ENCODE measurements around the gene ZNF891.

Gene ZNF891

GRCh38 chr12:133130038-133130807 is at the start of gene ZNF891, which contains the start of gene ZNF10:
Gene ZNF891, minus strand, starts transcription at chr12:133130274. Its CDS starts 8,356 bp downstream, at chr12:133121918.
Gene ZNF10, plus strand, starts transcription at chr12:133130627. Its CDS starts 13,866 bp downstream, at chr12:133144493.
- H3K27me3 ChIP-seq (ENCODE audit: insufficient read depth, low read depth), result no peaks in the 10 kb centered on the region
- no peaks in the 10 kb centered on the region for H3K79me2 ChIP-seq (ENCODE audit: insufficient read depth, low read depth)
- H3K4me1 ChIP-seq (ENCODE audit: low read depth, poor library complexity, severe bottlenecking), result no peaks in the 10 kb centered on the region
- no peaks in the 10 kb centered on the region for H4K20me1 ChIP-seq (ENCODE audit: insufficient read depth)
- TF ChIP-seq CTCF (conservative IDR thresholded peaks at IDR 0.05; ENCODE audit: low read depth, low read length), result no peak
- peak within 1 kb of the TSS; percentile 78 for H3K27ac ChIP-seq
- no peaks in the 10 kb centered on the region for H3K36me3 ChIP-seq (ENCODE audit: insufficient read depth)
- peak within 1 kb of the TSS; percentile 56 for H3K4me2 ChIP-seq
- no peak within 1 kb of the TSS for H3K4me3 ChIP-seq (IDR thresholded peaks at IDR 0.05; ENCODE audit: insufficient read depth, low read depth, low read length)
- H3K9ac ChIP-seq, result peak within 1 kb of the TSS; percentile 50
- peak within 1 kb of the TSS; percentile 73 for H2AFZ ChIP-seq (ENCODE audit: low read depth)

GRCh38 chr12:133174901-133175300 is 44.8 kb upstream of the ZNF891 start:
- Histone ChIP-seq H3K4me3 (IDR thresholded peaks at IDR 0.05; ENCODE audit: insufficient read depth, low read depth, low read length) (no peak overlapping the region), H3K4me1 (ENCODE audit: low read depth, poor library complexity, severe bottlenecking) (no peaks in the 10 kb centered on the region), H3K27me3 (ENCODE audit: insufficient read depth, low read depth) (no peaks in the 10 kb centered on the region)

GRCh38 chr12:133172491-133172890 is 42.4 kb upstream of the ZNF891 start:
- no peaks in the 10 kb centered on the region for H3K36me3 ChIP-seq (ENCODE audit: insufficient read depth)
- H3K27me3 ChIP-seq (ENCODE audit: insufficient read depth, low read depth), result no peaks in the 10 kb centered on the region
- no peak overlapping the region for H3K9ac ChIP-seq
- no peak overlapping the region for H3K4me3 ChIP-seq (IDR thresholded peaks at IDR 0.05; ENCODE audit: insufficient read depth, low read depth, low read length)
- no peaks in the 10 kb centered on the region for H3K79me2 ChIP-seq (ENCODE audit: insufficient read depth, low read depth)
- no peak for TF ChIP-seq CTCF (conservative IDR thresholded peaks at IDR 0.05; ENCODE audit: low read depth, low read length)
- no peaks in the 10 kb centered on the region for H4K20me1 ChIP-seq (ENCODE audit: insufficient read depth)
- H3K4me2 ChIP-seq, result no peak overlapping the region
- no peak overlapping the region for H2AFZ ChIP-seq (ENCODE audit: low read depth)
- H3K27ac ChIP-seq, result no peak overlapping the region
- no peaks in the 10 kb centered on the region for H3K4me1 ChIP-seq (ENCODE audit: low read depth, poor library complexity, severe bottlenecking)

More at GRCh38 chr12:133174901-133175300, 44.8 kb upstream of the ZNF891 start:
- H3K9ac ChIP-seq, result no peak overlapping the region
- H3K4me2 ChIP-seq, result no peak overlapping the region
- no peaks in the 10 kb centered on the region for H3K36me3 ChIP-seq (ENCODE audit: insufficient read depth)
- no peak for TF ChIP-seq CTCF (conservative IDR thresholded peaks at IDR 0.05; ENCODE audit: low read depth, low read length)
- H3K27ac ChIP-seq, result no peak overlapping the region
- H3K79me2 ChIP-seq (ENCODE audit: insufficient read depth, low read depth), result no peaks in the 10 kb centered on the region
- H2AFZ ChIP-seq (ENCODE audit: low read depth), result no peak overlapping the region
- H4K20me1 ChIP-seq (ENCODE audit: insufficient read depth), result no peaks in the 10 kb centered on the region

GRCh38 chr12:133165776-133166175 is 35.7 kb upstream of the ZNF891 start:
- Histone ChIP-seq H3K4me3 (IDR thresholded peaks at IDR 0.05; ENCODE audit: insufficient read depth, low read depth, low read length) (no peak overlapping the region), H3K27me3 (ENCODE audit: insufficient read depth, low read depth) (no peaks in the 10 kb centered on the region), H3K4me2 (no peak overlapping the region), H4K20me1 (ENCODE audit: insufficient read depth) (no peaks in the 10 kb centered on the region), H3K36me3 (ENCODE audit: insufficient read depth) (no peaks in the 10 kb centered on the region), H3K27ac (no peak overlapping the region), H3K4me1 (ENCODE audit: low read depth, poor library complexity, severe bottlenecking) (no peaks in the 10 kb centered on the region), H3K79me2 (ENCODE audit: insufficient read depth, low read depth) (no peaks in the 10 kb centered on the region), H3K9ac (no peak overlapping the region), H2AFZ (ENCODE audit: low read depth) (no peak overlapping the region)
- no peak for TF ChIP-seq CTCF (conservative IDR thresholded peaks at IDR 0.05; ENCODE audit: low read depth, low read length)
